Stomach (tissue), 4 donors: ENCODE measurements around the gene SYS1.

Source experiments
- CTCF ChIP-seq, 7 experiments: fragments of 450-650 bp in 4 of 7; fragments of 200-600 bp in 3 of 7; sonication (generic) in 3 of 7; IDR thresholded peaks; one replicate each; pipeline ENCODE4 v1.5.1; 2016 to 2019; ENCODE audit warnings: antibody characterized with exemption in 7 of 7, control low read depth in 2 of 7, mild to moderate bottlenecking in 1 of 7
- POLR2AphosphoS5 ChIP-seq, 3 donors: sonication (generic); formaldehyde crosslinking; IDR thresholded peaks; one replicate each; pipeline ENCODE4 v1.6.1; 2016; ENCODE audit warnings: antibody characterized with exemption in 3 of 3

GRCh38 chr20:45316150-45317080, 46.5 kb upstream of the SYS1 start:
- TF ChIP-seq POLR2AphosphoS5 (IDR thresholded peaks at IDR 0.05) (no peak), CTCF (IDR thresholded peaks at IDR 0.05) (no peak)
